ENCODE results near the gene GRIA4. TPM values are rescaled to one million over a fixed set of nuclear protein-coding genes. Genes with fewer than 3 reads are reported as not detected.

GRIA4 gene
- total RNA-seq, 1 donor from 2014 or later: 8.7 TPM

DNA sequence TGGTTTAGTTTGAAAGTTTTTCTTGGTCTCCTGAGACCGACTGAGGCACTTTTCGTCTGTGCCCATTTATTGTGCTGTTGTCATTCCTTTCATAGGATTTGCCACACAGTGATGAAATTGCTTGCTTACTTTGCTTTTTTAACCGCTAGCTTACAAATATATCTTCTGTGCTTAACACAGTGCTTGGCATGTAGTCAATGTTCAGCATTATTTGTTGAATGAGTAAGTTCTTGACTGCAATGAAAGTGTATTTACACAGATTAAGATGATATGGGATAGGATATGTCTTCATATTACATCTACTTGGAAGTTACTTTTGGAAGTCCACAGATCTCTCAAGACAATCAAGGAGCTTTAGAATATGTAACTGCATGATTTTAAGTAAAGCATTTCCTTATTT, 91.2 kb downstream of the GRIA4 start:
- Mint-ChIP-seq H3K27me3 (ENCODE audit: unreplicated experiment) (no peaks in the 10 kb centered on the region), H3K36me3 (ENCODE audit: low read depth, unreplicated experiment) (no peaks in the 10 kb centered on the region), H3K4me3 (ENCODE audit: unreplicated experiment) (no peak overlapping the region), H3K27ac (ENCODE audit: unreplicated experiment) (no peak overlapping the region), H3K4me1 (ENCODE audit: unreplicated experiment) (peaks cover 4% of the 10 kb centered on the region), H3K9me3 (ENCODE audit: unreplicated experiment) (no peaks in the 10 kb centered on the region)
- DNase-seq (ENCODE audit: low spot score): no peak
- TF ChIP-seq, protein P1, sequence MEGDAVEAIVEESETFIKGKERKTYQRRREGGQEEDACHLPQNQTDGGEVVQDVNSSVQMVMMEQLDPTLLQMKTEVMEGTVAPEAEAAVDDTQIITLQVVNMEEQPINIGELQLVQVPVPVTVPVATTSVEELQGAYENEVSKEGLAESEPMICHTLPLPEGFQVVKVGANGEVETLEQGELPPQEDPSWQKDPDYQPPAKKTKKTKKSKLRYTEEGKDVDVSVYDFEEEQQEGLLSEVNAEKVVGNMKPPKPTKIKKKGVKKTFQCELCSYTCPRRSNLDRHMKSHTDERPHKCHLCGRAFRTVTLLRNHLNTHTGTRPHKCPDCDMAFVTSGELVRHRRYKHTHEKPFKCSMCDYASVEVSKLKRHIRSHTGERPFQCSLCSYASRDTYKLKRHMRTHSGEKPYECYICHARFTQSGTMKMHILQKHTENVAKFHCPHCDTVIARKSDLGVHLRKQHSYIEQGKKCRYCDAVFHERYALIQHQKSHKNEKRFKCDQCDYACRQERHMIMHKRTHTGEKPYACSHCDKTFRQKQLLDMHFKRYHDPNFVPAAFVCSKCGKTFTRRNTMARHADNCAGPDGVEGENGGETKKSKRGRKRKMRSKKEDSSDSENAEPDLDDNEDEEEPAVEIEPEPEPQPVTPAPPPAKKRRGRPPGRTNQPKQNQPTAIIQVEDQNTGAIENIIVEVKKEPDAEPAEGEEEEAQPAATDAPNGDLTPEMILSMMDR (IDR thresholded peaks at IDR 0.05; ENCODE audit: unreplicated experiment): no peak

DNA sequence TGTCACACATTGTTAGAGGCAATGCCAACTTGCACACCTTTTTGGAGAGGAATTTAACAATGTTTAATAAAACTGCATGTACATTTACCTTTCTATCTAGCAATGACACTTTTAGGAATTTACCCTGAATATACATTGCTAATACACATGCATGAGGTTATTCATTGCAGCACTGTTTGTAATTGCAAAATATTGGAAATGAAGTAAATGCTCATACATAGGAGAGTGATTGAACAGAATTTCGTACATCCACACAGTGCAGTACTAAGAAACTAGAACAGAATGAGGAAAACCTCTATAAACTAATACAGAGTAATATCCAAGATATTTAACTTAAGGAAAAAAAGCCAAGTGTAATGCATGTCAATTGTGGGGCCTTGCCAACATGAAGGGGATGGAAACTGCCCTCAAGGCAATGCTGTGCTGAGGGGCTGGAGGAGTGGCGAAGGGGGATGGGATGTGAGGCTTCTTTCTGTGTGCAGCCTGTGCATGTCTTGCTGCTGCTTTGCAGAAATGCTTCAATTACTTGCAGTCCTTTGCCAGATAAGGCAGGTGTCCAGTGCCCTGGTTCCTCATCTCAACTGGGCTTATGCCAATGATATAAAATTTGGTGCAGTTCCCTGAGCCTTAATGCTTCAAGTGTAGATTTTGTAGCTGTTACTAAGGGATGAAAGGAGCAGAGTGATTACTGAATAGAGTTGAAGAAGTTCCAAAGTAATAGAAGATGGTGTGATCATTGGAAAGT, 96.1 kb downstream of the GRIA4 start:
- H3K4me3 Mint-ChIP-seq (ENCODE audit: unreplicated experiment): no peak overlapping the region
- no peaks in the 10 kb centered on the region for H3K27me3 Mint-ChIP-seq (ENCODE audit: unreplicated experiment)
- no peak overlapping the region for H3K27ac Mint-ChIP-seq (ENCODE audit: unreplicated experiment)
- TF ChIP-seq, protein P1 (IDR thresholded peaks at IDR 0.05; ENCODE audit: unreplicated experiment): no peak
- no peaks in the 10 kb centered on the region for H3K36me3 Mint-ChIP-seq (ENCODE audit: low read depth, unreplicated experiment)
- no peaks in the 10 kb centered on the region for H3K9me3 Mint-ChIP-seq (ENCODE audit: unreplicated experiment)
- DNase-seq (ENCODE audit: low spot score): no peak
- H3K4me1 Mint-ChIP-seq (ENCODE audit: unreplicated experiment): no peaks in the 10 kb centered on the region

DNA sequence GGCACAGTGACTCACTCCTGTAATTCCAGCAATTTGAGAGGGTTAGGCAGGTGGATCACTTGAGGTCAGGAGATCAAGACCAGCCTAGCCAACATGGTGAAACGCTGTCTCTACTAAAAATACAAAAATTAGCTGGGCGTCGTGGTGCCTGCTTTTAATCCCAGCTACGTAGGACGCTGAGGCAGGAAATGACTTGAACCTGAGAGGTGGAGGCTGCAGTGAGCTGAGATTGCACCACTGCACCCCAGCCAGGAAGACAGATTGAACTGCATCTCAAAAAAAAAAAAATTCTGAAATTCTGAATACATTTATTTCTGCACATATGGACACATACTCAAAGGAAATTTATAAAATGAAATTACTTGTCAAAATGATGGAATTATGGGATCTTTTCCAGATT, 103.2 kb downstream of the GRIA4 start:
- Mint-ChIP-seq H3K27me3 (ENCODE audit: unreplicated experiment) (no peaks in the 10 kb centered on the region), H3K4me3 (ENCODE audit: unreplicated experiment) (no peak overlapping the region), H3K4me1 (ENCODE audit: unreplicated experiment) (no peaks in the 10 kb centered on the region), H3K9me3 (ENCODE audit: unreplicated experiment) (no peaks in the 10 kb centered on the region), H3K36me3 (ENCODE audit: low read depth, unreplicated experiment) (no peaks in the 10 kb centered on the region), H3K27ac (ENCODE audit: unreplicated experiment) (no peak overlapping the region)
- no peak for DNase-seq (ENCODE audit: low spot score)
- TF ChIP-seq, protein P1 (IDR thresholded peaks at IDR 0.05; ENCODE audit: unreplicated experiment): no peak

DNA sequence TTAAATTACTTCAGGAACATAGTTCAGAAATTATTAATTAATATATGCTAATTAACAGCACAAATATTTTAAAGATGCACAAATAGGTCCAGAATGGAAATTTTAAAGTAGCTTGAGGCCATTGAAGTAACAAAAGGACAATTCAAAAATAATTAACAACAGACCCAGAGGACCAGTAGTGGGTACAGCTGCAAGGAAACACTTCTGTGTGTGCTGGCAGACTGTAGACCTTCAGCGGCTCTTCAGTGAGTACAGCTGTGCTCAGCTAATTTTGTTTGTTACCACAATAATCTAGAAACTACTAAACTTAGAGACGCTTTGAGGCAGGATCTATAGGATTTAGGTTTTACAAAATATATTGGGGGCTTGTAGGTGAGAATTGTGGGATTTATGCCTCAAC, 103.8 kb downstream of the GRIA4 start:
- no peaks in the 10 kb centered on the region for H3K4me1 Mint-ChIP-seq (ENCODE audit: unreplicated experiment)
- no peak overlapping the region for H3K27ac Mint-ChIP-seq (ENCODE audit: unreplicated experiment)
- no peak for DNase-seq (ENCODE audit: low spot score)
- no peaks in the 10 kb centered on the region for H3K27me3 Mint-ChIP-seq (ENCODE audit: unreplicated experiment)
- no peaks in the 10 kb centered on the region for H3K9me3 Mint-ChIP-seq (ENCODE audit: unreplicated experiment)
- TF ChIP-seq, protein P1 (IDR thresholded peaks at IDR 0.05; ENCODE audit: unreplicated experiment): no peak
- H3K4me3 Mint-ChIP-seq (ENCODE audit: unreplicated experiment): no peak overlapping the region
- no peaks in the 10 kb centered on the region for H3K36me3 Mint-ChIP-seq (ENCODE audit: low read depth, unreplicated experiment)

DNA sequence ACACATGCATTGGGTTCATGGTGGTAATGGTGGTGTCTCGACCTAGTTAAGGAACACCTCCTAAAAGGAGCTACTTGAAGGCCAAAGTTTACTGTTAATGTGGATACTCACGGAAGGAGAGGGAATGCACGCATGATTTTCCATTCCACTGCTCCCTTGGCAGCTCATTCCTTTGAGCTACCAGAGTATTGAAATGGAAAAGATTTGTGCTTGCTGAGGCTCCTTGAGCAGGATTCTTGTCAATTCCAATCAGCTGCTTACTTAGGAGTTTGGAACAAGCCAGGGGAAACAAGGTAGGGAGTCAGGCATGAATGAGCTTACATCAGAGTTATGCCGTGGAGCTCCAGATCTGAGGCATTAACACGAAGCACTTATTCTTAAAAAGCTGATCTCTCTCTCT, 108.8 kb downstream of the GRIA4 start:
- H3K27me3 Mint-ChIP-seq (ENCODE audit: unreplicated experiment): no peaks in the 10 kb centered on the region
- TF ChIP-seq, protein P1 (IDR thresholded peaks at IDR 0.05; ENCODE audit: unreplicated experiment): no peak
- H3K4me3 Mint-ChIP-seq (ENCODE audit: unreplicated experiment): no peak overlapping the region
- H3K4me1 Mint-ChIP-seq (ENCODE audit: unreplicated experiment): no peaks in the 10 kb centered on the region
- no peaks in the 10 kb centered on the region for H3K36me3 Mint-ChIP-seq (ENCODE audit: low read depth, unreplicated experiment)
- no peak overlapping the region for H3K27ac Mint-ChIP-seq (ENCODE audit: unreplicated experiment)
- DNase-seq (ENCODE audit: low spot score): no peak
- no peaks in the 10 kb centered on the region for H3K9me3 Mint-ChIP-seq (ENCODE audit: unreplicated experiment)
